Activated CD4-positive, CD25-positive, alpha-beta regulatory T cell treated with anti-CD3 and anti-CD28 coated beads, Interleukin-2, amount 50 U/mL, for 72 hours (primary cell): ENCODE measurements around the gene USP30.

Experiments
- DNase-seq: peaks from one replicate; pipeline ENCODE4 v3.0.0; 2021

Gene USP30

GRCh38 chr12:109098183-109098604 lies 45.8 kb downstream of the USP30 start:
- no peak for DNase-seq

GRCh38 chr12:109098651-109099050 lies 46.3 kb downstream of the USP30 start:
- no peak for DNase-seq

GRCh38 chr12:109099431-109100020 lies 47.1 kb downstream of the USP30 start:
- DNase-seq, result no peak

GRCh38 chr12:109100741-109101140 lies 48.4 kb downstream of the USP30 start:
- DNase-seq, result no peak

- DNase-seq, result no peak
Measured at GRCh38 chr12:109102491-109102890, 50.1 kb downstream of the USP30 start.

GRCh38 chr12:109105176-109105575 lies 52.8 kb downstream of the USP30 start:
- no peak for DNase-seq

- DNase-seq, result no peak
Measured at GRCh38 chr12:109109746-109110350, 57.5 kb downstream of the USP30 start.

GRCh38 chr12:109110988-109111495 lies 58.7 kb downstream of the USP30 start:
- peak; percentile 54 for DNase-seq

- DNase-seq, result no peak
Measured at GRCh38 chr12:109112720-109113465, 60.5 kb downstream of the USP30 start.

- no peak for DNase-seq
Measured at GRCh38 chr12:109113661-109114321, 61.4 kb downstream of the USP30 start.

GRCh38 chr12:109114644-109115043 lies 62.3 kb downstream of the USP30 start:
- no peak for DNase-seq

GRCh38 chr12:109115404-109115757 lies 63.0 kb downstream of the USP30 start:
- DNase-seq, result no peak

GRCh38 chr12:109115758-109116610 lies 63.6 kb downstream of the USP30 start, which contains the start of gene ACACB:
TSS of gene ACACB (plus strand) at chr12:109116587. CDS start at chr12:109139406, 22,819 bp downstream.
- DNase-seq, result no peak

- DNase-seq, result no peak
Measured at GRCh38 chr12:109116611-109116949, 64.2 kb downstream of the USP30 start.

GRCh38 chr12:109120095-109120494 lies 67.7 kb downstream of the USP30 start:
- DNase-seq, result no peak

GRCh38 chr12:109120557-109120956 lies 68.2 kb downstream of the USP30 start:
- DNase-seq, result no peak

- no peak for DNase-seq
Measured at GRCh38 chr12:109121346-109121880, 69.0 kb downstream of the USP30 start.

GRCh38 chr12:109124878-109125648 lies 72.7 kb downstream of the USP30 start:
- DNase-seq, result no peak

GRCh38 chr12:109125791-109126190 lies 73.4 kb downstream of the USP30 start:
- DNase-seq, result no peak

GRCh38 chr12:109126784-109127183 lies 74.4 kb downstream of the USP30 start:
- DNase-seq, result no peak

GRCh38 chr12:109127533-109128242 lies 75.3 kb downstream of the USP30 start:
- DNase-seq, result no peak
